ENCODE results near the gene ZCCHC10. TPM values are rescaled to one million over a fixed set of nuclear protein-coding genes. Genes with fewer than 3 reads are reported as not detected.

ZCCHC10 gene
- total and polyA plus RNA-seq, 2 experiments from 2014 or later = 30.7 to 33.0 TPM

- no peaks in the 10 kb centered on the region for H3K36me3 ChIP-seq (replicated peaks; ENCODE audit: insufficient read depth, low read depth)
- H3K9me2 ChIP-seq (replicated peaks; ENCODE audit: insufficient read depth) = no peaks in the 10 kb centered on the region
- no peak overlapping the region for H3K27ac ChIP-seq
- TF ChIP-seq EZH2 (IDR thresholded peaks at IDR 0.05; ENCODE audit: borderline replicate concordance) (no peak), EZH2phosphoT487 (IDR thresholded peaks at IDR 0.05; ENCODE audit: low read depth, severe bottlenecking, unreplicated experiment) (no peak)
- TF ChIP-seq, protein P1, sequence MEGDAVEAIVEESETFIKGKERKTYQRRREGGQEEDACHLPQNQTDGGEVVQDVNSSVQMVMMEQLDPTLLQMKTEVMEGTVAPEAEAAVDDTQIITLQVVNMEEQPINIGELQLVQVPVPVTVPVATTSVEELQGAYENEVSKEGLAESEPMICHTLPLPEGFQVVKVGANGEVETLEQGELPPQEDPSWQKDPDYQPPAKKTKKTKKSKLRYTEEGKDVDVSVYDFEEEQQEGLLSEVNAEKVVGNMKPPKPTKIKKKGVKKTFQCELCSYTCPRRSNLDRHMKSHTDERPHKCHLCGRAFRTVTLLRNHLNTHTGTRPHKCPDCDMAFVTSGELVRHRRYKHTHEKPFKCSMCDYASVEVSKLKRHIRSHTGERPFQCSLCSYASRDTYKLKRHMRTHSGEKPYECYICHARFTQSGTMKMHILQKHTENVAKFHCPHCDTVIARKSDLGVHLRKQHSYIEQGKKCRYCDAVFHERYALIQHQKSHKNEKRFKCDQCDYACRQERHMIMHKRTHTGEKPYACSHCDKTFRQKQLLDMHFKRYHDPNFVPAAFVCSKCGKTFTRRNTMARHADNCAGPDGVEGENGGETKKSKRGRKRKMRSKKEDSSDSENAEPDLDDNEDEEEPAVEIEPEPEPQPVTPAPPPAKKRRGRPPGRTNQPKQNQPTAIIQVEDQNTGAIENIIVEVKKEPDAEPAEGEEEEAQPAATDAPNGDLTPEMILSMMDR (IDR thresholded peaks at IDR 0.05; ENCODE audit: poor library complexity) = no peak
- H3K27me3 ChIP-seq = no peaks in the 10 kb centered on the region
- H4K20me1 ChIP-seq (ENCODE audit: insufficient read depth, poor library complexity, severe bottlenecking) = peaks cover 97% of the 10 kb centered on the region
- no peak overlapping the region for H2AFZ ChIP-seq
- DNase-seq (ENCODE audit: low spot score) = no peak
- H3K4me2 ChIP-seq = no peak overlapping the region
- peaks cover 100% of the 10 kb centered on the region for H3K79me2 ChIP-seq
- no peak overlapping the region for H3K4me3 ChIP-seq
- 91% methylated on average over 3 of the region's 3 CpGs for WGBS (ENCODE audit: low lambda C conversion rate, missing lambda C conversion rate)
- no peaks in the 10 kb centered on the region for H3K9me3 ChIP-seq (ENCODE audit: low read depth)
- H3K4me1 ChIP-seq (ENCODE audit: insufficient read depth) = peaks cover 13% of the 10 kb centered on the region
These were observed 33.3 kb upstream of the ZCCHC10 start for GRCh38 chr5:133059621-133060020.

- TF ChIP-seq, protein P1 (IDR thresholded peaks at IDR 0.05; ENCODE audit: poor library complexity) = no peak
- no peak for TF ChIP-seq EZH2phosphoT487 (IDR thresholded peaks at IDR 0.05; ENCODE audit: low read depth, severe bottlenecking, unreplicated experiment)
- TF ChIP-seq EZH2 (IDR thresholded peaks at IDR 0.05; ENCODE audit: borderline replicate concordance) = no peak
These were observed 30.5 kb upstream of the ZCCHC10 start for GRCh38 chr5:133056891-133057290.

GRCh38 chr5:133054697-133055471, 28.5 kb upstream of the ZCCHC10 start:
- Histone ChIP-seq H3K4me1 (ENCODE audit: insufficient read depth) (peaks cover 28% of the 10 kb centered on the region), H4K20me1 (ENCODE audit: insufficient read depth, poor library complexity, severe bottlenecking) (peaks cover 67% of the 10 kb centered on the region), H3K9me3 (ENCODE audit: low read depth) (no peaks in the 10 kb centered on the region), H3K27me3 (no peaks in the 10 kb centered on the region), H3K79me2 (peaks cover 87% of the 10 kb centered on the region), H3K27ac (no peak overlapping the region), H2AFZ (no peak overlapping the region), H3K4me3 (no peak overlapping the region), H3K9me2 (replicated peaks; ENCODE audit: insufficient read depth) (no peaks in the 10 kb centered on the region), H3K4me2 (peak overlapping the region; percentile 8), H3K36me3 (replicated peaks; ENCODE audit: insufficient read depth, low read depth) (no peaks in the 10 kb centered on the region)
- TF ChIP-seq EZH2phosphoT487 (IDR thresholded peaks at IDR 0.05; ENCODE audit: low read depth, severe bottlenecking, unreplicated experiment) (no peak), EZH2 (IDR thresholded peaks at IDR 0.05; ENCODE audit: borderline replicate concordance) (no peak)
- TF ChIP-seq, protein P1 (IDR thresholded peaks at IDR 0.05; ENCODE audit: poor library complexity) = no peak
- 93% methylated on average over 7 of the region's 7 CpGs for WGBS (ENCODE audit: low lambda C conversion rate, missing lambda C conversion rate)
- no peak for DNase-seq (ENCODE audit: low spot score)

More at GRCh38 chr5:133056891-133057290, 30.5 kb upstream of the ZCCHC10 start:
- no peak for DNase-seq (ENCODE audit: low spot score)
- no peaks in the 10 kb centered on the region for H3K9me2 ChIP-seq (replicated peaks; ENCODE audit: insufficient read depth)
- no peak overlapping the region for H2AFZ ChIP-seq
- H3K9me3 ChIP-seq (ENCODE audit: low read depth) = no peaks in the 10 kb centered on the region
- 100% methylated on average over 1 of the region's 1 CpG for WGBS (ENCODE audit: low lambda C conversion rate, missing lambda C conversion rate)
- no peak overlapping the region for H3K4me2 ChIP-seq
- H3K4me1 ChIP-seq (ENCODE audit: insufficient read depth) = peaks cover 17% of the 10 kb centered on the region
- no peak overlapping the region for H3K27ac ChIP-seq
- H3K4me3 ChIP-seq = no peak overlapping the region
- H3K79me2 ChIP-seq = peaks cover 99% of the 10 kb centered on the region
- no peaks in the 10 kb centered on the region for H3K27me3 ChIP-seq
- peaks cover 86% of the 10 kb centered on the region for H4K20me1 ChIP-seq (ENCODE audit: insufficient read depth, poor library complexity, severe bottlenecking)
- H3K36me3 ChIP-seq (replicated peaks; ENCODE audit: insufficient read depth, low read depth) = no peaks in the 10 kb centered on the region

Measured in hepatocyte (in vitro differentiated cells).